HG02840 (cell line): ENCODE measurements around the gene FARP2.
"Not testable (repeated sequence)": the region's sequence is repeated elsewhere in the genome, so short reads cannot be mapped to it uniquely, and the experiment has no call there.

Experiments used
- ATAC-seq: cut with Tn5 transposase; IDR thresholded peaks from one replicate; pipeline ENCODE4 v1.9.1; 2021; ENCODE audit warnings: mild to moderate bottlenecking, moderate library complexity, moderate number of reproducible peaks; ENCODE audit not compliant: unreplicated experiment, low FRiP score

The FARP2 gene

DNA sequence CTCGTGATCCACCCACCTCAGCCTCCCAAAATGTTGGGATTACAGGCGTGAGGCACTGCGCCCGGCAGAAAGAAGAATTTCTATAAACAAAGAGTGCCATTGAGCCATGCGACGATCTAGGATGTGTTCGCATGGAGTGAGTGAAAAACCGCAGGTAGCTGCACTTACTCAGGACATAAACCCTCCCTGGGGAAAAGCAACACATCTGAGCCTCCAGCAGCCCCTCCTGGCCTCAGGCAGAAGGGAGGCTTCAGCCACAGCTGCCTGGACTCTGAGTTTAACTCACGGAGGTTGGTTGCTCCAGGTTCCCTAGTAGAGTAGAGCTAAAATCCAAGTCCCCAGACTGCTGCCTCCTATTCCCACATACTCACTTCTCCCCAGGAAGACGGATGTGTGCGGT lies 163.6 kb downstream of the FARP2 start:
- no peak for ATAC-seq

DNA sequence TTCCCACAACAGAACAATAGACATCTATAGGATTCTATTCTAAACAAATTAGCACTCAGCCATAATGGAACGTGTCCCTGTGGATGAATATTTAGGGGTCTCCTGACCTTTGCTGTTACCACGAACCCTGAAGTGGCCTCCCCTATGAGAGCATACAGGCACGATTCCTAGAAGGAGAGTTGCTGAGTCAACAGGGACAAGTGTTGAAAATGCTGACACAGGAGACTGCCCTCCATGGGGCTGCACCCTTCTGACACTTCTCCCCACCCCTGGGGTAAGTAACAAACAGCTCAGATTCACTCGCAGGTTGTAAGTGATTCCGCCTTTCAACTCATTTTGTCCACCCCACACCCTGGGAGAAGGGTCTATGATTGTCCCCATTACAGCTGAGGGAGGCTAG lies 166.4 kb downstream of the FARP2 start:
- no peak for ATAC-seq

DNA sequence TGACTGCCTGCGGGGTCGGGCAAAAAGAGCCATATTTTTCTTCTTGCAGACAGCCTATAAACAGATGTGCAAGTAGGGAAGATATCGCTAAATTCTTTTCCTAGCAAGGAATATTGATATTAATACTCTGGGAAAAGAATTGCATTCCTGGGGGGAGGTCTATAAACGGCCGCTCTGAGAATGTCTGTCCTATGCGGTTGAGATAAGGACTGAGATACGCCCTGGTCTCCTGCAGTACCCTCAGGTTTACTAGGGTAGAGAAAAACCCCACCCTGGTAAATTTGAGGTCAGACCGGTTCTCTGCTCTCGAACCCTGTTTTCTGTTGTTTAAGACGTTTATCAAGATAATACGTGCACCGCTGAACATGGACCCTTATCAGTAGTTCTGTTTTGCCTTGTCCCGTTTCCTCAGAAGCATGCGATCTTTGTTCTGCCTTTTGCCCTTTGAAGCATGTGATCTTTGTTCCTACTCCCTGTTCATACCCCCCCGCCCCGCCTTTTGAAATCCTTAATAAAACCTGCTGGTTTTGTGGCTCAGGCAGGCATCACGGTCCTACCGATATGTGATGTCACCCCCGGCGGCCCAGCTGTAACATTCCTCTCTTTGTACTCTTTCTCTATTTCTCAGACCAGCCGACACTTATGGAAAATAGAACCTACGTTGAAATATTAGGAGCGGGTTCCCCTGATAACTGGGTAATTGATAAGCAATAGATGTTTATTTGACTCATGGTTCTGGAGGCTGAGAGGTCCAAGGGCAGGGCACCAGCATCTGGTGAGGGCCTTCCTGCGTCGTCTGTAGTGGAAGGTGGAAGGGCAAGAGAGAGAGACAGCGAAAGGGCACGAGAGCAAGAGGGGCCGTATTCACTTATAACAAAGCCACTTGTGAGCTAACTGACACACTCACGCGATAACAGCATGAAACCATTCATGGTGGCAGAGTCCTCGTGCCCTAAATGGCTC lies 170.0 kb downstream of the FARP2 start:
- ATAC-seq, result not testable (repeated sequence)

DNA sequence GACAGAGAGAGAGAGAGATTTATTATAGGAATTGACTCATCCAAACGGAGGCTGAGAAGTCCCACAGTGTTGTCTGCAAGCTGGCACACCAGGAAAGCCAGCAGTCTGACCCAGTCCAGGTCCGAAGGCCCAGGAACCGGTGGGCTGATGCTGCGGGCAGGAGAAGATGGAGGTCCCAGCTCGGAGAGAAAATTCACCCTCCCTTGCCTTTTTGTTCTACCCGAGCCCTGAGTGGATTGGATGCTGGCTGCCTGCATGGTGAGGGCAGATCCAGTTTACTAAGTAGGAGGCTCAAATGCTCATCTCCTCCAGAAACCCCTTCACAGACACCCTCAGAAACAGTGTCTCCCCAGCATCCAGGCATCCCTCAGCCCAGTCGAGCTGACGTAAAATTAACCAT lies 174.5 kb downstream of the FARP2 start:
- ATAC-seq, result no peak

DNA sequence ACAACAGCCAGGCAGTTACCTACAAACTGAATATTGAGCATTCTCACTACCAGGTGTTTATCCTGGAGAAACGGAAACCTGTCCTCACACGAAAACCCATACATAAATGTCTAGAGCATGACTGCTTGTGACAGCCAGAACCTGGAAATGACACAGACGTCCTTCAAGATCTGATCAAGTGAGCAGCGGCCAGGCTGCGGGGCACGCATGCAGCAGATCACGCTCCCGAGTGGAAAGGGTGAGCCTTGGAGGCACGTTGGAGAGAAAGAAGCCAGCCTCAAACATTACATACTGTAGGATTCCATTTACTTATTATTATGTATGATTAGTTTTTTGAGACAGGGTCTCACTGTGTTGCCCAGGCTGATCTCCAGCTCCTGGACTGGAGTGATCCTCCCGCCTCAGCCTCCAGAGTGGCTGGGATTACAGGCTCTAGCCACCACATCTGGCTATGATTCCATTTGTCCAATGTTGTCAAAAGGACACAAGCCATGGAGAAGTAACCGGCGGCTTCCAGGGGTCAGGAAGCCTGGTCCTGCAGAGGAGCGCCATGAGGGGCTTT lies 175.2 kb downstream of the FARP2 start:
- ATAC-seq, result no peak

DNA sequence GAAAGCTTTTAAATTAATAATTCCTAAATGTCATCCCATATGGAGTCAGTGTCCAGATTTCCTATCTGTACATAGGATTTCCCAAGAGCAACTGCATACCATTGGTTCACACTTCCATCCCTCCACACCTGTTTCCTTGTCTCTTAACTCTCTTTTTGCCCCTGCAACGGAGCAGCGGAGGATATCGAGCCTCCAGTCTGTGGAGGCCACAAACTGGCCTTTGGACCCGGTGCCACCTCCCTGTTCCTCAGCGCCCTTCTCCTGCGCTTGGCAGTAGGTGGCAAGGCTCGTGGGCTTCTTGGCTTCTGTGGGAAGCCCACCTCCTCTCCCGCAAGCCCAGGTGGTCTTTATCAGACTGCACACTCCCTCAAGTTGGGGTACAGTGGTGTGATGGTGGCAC lies 176.1 kb downstream of the FARP2 start:
- ATAC-seq, result no peak

DNA sequence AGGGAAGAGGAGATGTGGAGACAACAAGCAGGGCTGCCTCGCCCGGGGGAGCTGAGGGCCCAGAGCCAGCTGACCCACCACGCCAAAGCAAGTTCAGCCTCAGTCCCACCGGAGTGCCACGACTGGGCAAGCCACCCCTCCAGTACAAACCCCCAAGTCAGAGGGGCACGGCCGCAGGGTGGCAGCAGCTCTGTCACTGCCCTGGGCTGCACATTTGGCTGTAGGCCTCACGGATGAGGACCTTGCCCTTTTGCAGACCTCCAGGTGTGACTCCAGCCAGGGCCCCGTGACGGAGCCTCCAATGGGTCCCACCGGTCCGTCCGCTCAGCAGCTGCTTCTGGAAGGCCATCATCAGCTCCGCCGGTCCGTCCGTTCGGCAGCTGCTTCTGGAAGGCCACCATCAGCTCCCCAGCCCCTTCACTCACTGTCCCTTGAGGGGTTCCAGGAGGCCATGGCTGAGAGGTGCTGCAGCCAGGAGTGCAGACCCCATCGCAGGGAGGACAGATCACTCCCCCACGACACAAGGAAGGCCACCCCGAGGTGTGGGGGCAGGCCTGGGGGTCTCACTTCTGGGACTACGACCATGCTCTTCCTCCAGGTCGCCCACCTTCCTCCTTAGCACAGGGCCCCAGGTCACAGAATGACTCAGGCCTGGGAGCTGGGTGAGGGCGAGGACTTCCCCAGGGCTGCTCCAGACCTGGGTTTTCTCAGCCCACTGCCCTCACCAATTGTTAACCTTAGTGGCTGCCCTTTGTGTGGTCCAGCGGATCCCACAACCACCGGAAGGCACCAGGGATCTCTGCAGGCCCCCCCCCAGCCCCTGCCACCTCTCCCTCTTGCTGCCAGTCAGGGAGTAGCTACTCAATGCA lies 176.9 kb downstream of the FARP2 start:
- no peak for ATAC-seq

DNA sequence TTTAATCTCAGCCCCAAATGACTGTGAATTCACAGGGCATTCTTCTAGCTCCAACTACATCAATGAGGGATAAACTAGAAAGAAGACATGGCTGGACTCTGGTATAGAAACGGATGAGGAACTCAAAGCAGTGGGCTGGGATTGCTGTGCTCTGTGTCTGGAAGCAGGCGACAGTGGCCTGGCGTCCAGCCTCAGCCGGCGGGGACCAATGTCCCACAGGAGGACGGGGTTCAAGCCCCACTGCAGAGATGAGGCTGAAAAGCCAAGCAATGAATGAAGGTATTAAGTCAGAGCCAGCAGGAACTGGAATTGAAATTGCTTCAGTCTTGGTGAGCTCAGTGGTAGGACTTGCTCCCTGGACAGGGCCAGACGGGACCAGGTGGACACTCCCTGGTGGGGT lies 178.2 kb downstream of the FARP2 start:
- no peak for ATAC-seq

DNA sequence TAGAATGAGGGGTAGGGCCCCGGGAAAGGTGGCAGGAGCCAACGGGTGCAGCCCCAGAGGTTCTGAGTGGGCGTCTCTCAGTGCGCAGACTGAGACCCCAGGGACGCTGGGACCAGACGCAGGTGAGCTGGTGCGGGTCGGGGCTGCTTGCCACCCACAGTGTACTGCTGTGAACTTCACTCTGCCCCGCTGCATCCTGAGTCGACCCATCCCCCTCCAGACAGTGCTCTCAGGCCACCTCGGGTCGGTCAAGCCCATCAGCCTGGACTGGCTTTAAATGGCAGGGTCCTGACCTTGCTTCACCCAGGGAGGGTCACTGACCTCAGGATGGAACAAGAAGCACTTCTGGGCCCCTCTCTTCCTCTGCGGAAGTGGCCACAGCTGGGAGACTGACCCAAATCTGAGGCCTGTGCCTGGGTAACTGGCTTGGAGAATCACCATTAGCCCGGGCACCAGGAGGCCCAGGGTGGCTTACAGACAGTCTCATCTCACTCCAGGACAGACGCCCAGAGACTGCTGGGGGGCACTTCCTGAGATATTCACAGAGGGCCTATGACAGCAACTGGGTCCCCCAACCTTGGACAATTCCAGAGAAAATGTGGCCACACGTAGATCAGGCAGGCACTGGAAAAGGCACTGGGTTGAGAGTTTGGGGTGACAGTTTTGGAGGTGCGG lies 178.8 kb downstream of the FARP2 start:
- ATAC-seq, result no peak

DNA sequence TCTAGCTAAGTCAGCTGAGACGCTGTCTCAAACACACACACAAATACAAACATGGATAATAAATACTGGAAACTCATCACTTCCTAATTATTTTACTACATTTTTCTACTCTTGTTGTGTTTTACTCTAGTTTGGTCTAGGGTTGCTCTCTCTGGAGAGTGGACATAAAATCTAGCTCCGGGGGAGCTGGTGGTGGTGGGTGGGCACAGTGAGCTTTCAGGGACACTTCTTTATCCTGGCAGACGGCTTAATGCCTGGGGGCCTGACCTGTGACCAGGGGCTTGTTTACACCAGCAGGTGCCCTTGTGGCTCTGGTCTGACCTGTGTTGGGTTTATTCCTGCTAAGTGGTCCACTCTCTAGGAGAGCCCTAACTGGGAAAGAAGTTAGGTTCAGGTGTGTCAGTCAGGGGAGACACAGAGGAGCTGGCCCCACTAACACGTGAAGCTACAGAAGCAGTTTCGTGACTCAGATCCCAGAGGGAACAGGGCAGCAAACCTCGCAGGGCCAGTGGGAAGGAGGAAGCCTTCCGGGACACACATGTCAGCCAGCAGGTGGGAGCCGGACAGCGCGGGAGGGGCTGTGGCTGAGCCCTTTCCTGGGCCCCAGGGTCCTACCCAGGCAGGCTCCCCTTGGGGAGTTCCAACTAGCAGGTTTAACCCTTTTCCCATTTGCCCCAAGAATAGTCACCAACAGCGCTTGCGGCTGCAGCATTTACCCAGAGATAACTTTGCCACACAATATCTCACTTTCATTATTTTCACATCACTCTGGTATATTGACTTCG lies 180.0 kb downstream of the FARP2 start:
- ATAC-seq, result no peak

DNA sequence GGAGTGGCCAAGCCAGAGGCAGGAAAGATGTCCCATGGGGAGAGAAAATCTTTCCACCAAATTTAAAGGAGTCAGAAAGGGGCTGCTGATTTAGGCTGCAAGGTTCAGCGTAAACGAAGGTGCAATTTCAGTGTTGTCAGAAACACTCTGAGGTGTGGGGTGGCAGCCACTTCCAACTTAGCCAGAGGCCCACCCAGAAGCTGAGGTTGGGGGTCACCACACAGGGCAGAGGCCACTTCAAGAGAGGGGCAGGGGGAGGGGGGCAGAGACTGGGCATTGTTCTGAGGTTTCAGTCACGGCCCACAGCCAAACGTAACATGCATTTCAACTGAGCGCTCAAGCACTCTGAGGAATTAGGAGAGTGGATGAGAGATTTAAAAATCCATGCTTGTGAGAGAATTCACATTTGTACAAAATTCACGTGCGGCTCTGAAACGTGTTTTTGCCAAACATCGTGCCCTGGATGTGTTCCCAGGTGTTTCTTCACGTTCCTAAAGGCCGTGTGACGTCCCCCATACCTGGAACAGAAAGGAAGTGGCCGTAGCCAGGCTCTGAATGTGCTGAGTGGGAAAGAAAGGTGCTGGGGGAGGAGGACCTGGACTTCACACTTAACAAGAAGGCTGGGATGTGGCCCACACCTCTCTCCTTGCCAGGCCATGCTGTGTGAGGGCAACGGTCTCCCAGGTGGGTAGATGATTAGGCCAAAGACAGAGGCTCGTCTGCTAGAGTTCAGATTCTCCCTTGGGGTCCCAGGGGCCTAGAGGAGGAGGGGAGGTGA lies 182.9 kb downstream of the FARP2 start:
- ATAC-seq, result no peak

DNA sequence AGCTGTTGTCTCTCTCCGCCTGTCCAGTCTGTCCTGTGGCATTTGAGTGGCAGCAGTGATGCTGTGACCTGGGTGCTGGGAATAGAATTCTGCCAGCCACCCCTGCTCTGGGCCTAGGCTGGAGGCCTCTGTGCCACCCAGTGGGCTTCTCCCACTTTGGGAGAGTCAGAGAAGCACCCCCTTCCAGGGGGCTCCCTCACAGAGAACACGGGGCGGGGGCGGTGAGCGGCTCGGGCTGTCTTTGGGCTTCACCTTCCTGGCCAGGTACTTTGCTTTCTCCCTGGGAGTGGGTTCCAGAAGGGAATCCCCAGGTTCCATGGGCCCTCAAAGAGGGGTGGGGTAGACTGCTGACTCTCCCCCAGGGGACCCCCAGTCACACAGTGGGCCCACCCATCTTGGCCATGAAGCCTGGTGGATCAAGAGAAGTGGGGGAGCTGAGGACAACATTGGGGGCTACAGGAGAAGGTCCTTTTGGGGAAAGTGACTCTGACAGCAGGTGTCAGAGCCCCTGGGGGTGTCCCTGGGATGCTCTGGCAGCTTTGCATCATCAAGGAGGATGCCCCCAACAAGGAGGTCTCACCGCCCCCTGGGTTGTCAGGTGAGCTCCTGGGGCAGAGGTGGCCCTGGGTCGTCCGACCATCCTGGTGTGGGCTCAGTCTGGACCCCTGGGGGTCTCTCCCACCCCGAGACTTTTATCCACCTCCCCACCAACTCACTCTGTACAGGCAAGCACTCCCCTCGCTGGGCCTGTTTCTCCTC lies 183.7 kb downstream of the FARP2 start:
- ATAC-seq, result no peak

DNA sequence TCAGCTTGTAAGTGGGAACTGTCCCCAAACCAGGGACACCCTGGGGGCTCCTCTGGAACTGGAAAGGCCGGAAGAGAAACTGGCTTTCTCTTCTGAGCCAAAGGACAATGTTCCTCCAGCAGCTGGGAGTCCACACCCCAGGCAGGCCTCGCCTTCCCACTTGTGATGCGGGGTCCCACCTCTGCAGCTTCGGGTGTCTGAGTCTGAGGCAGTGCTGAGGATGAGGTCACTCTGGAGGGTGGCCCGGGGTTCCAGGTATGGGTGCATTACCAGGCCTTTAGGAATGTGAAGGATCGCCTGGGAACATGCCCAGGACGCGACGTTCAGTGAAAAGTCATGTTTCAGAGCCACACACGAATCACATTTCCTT lies 184.3 kb downstream of the FARP2 start:
- no peak for ATAC-seq

DNA sequence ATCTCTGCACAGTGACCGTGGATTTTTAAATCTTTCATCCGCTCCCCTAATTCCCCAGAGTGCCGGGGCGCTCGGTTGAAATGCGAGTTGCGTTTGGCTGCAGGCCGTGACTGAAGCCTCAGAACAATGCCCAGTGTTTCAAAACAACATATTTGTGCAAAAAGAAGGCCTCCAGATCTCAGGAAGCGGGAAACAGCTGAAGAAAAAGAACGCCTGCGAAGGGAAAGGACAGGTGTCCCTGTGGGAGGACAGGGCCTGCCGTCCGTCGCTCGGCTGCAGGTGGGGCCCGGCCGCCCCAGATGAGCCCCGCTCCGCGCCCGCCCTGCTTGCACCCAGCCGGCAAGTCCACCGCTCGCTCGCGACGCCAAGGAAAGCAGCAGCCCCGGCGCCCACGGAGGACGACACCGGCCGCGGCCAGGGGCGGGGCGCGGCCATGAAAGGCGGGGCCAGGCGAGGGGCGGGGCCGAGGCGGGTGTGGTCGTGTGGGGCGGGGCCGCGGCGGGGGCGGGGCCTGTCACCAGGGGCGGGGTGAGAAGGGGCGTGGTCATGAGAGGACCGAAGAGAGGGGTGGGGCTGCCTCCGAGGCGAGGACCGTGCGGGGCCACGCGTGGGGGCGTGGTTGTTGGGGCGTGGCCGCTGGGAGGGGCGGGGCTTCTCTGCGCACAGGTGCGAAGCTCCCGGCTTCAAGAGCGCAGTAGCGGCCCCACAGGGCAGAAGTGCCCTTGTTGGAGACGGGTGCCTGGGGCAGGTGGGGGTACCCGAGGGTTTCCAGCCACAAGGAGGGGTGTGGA lies 184.9 kb downstream of the FARP2 start:
- ATAC-seq, result no peak

DNA sequence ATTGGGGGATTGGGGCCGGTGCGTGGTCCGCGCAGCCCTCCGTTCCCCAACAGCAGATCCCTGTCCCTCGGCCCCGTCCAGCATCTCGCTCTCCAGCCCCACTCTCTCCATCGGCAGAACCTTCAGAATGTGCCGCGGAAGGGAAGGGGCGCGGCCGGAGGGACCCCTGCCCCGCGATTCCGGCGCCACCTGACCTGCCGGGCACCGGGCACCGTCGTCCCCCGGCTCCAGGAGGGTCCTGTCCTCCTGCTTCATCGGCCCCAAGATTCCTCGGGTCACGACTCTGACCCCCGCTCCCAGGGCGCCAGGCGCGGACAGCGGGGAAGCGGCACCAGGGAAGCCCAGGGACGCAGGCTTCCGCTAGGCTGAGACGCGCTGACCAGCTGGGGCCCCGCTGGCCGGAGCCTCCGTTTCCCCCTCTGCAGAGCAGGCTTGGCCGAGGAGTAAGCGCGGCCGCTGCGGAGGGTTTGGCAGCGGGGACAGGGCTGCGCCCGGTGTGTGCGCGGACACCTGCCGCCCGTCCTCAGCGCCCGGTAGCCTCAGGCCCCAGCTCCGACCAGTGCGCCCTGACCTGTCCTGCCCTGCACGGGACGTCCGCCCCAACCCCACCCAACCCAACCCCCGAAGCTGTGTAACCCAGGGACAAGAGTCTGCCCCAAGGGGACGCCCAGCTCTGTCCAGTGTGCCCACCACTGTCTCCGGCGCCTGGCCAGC lies 185.6 kb downstream of the FARP2 start:
- no peak for ATAC-seq

DNA sequence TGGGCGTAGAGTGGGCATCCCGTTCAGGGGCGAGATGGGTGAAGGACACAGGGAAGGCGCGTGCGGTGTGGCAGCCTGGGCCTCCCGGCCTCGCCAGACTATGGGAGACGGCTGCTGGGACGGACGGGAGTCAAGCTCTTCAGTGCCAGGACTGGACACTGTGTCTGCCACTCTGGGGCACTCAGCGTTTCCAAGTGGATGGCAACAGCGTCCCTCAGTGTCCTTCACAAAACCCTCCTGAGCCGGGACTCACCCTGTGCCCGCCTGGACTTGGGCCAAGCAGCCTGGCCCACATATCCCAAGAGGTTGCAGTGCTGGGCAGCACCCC lies 186.2 kb downstream of the FARP2 start:
- no peak for ATAC-seq
